Brain microvascular endothelial cell (primary cell): Measurements from ENCODE around the gene CPNE4.

Experiments used
- DNase-seq: peaks from one replicate; pipeline ENCODE4 v3.0.0-alpha.2; 2020
- H3K27ac ChIP-seq: fragments of 250-450 bp; sonication (Bioruptor Pico); 2 replicates; pipeline ENCODE4 v1.5.1; 2020; ENCODE audit warnings: mild to moderate bottlenecking, moderate library complexity
- H3K27me3 ChIP-seq: fragments of 250-450 bp; sonication (Bioruptor Pico); replicated peaks from 2 replicates; pipeline ENCODE4 v1.5.1; 2020; ENCODE audit warnings: mild to moderate bottlenecking
- H3K36me3 ChIP-seq: fragments of 250-450 bp; sonication (Bioruptor Pico); replicated peaks from 2 replicates; pipeline ENCODE4 v1.5.1; 2020; ENCODE audit warnings: mild to moderate bottlenecking
- H3K4me3 ChIP-seq: 2 replicates; pipeline ENCODE4 v1.5.1; 2011; ENCODE audit warnings: low read depth, mild to moderate bottlenecking, control low read depth, low read length, moderate library complexity
- CTCF ChIP-seq: IDR thresholded peaks from 2 replicates; pipeline ENCODE4 v1.5.1; 2011; ENCODE audit warnings: low read depth, mild to moderate bottlenecking, moderate library complexity, low read length, control low read depth, inconsistent platforms; ENCODE audit errors: missing control alignments
- in situ Hi-C: cut with HindIII; loops from 2 replicates; pipeline ENCODE4 v1.10.0; 2017; ENCODE audit warnings: low sequenced_read_pairs, low pct_ligation_motif_present

CPNE4 gene

GRCh38 chr3:131546441-131546840, 488.4 kb downstream of the CPNE4 start:
- TF ChIP-seq CTCF, result no peak
- no peaks in the 10 kb centered on the region for H3K27me3 ChIP-seq
- no peak overlapping the region for H3K4me3 ChIP-seq
- H3K36me3 ChIP-seq, result no peaks in the 10 kb centered on the region
- no peak for DNase-seq
- in situ Hi-C loops, result no loop called here
- no peak overlapping the region for H3K27ac ChIP-seq

GRCh38 chr3:131544557-131544956, 490.3 kb downstream of the CPNE4 start:
- Histone ChIP-seq H3K27ac (no peak overlapping the region), H3K27me3 (no peaks in the 10 kb centered on the region), H3K36me3 (no peaks in the 10 kb centered on the region), H3K4me3 (no peak overlapping the region)
- in situ Hi-C loops, result no loop called here
- no peak for TF ChIP-seq CTCF
- no peak for DNase-seq

- no peak overlapping the region for H3K4me3 ChIP-seq
- TF ChIP-seq CTCF, result no peak
- no peak overlapping the region for H3K27ac ChIP-seq
- DNase-seq, result peak; percentile 28
- in situ Hi-C loops, result no loop called here
- no peaks in the 10 kb centered on the region for H3K36me3 ChIP-seq
- no peaks in the 10 kb centered on the region for H3K27me3 ChIP-seq
Measured at GRCh38 chr3:131543714-131544113, 491.1 kb downstream of the CPNE4 start.

- no peak for TF ChIP-seq CTCF
- no peak overlapping the region for H3K4me3 ChIP-seq
- DNase-seq, result no peak
- H3K27ac ChIP-seq, result no peak overlapping the region
- in situ Hi-C loops, result no loop called here
- H3K27me3 ChIP-seq, result no peaks in the 10 kb centered on the region
- H3K36me3 ChIP-seq, result no peaks in the 10 kb centered on the region
Measured at GRCh38 chr3:131541288-131541687, 493.5 kb downstream of the CPNE4 start.

- DNase-seq, result no peak
- Histone ChIP-seq H3K4me3 (no peak overlapping the region), H3K27ac (no peak overlapping the region), H3K36me3 (no peaks in the 10 kb centered on the region), H3K27me3 (no peaks in the 10 kb centered on the region)
- TF ChIP-seq CTCF, result no peak
- in situ Hi-C loops, result no loop called here
Measured at GRCh38 chr3:131540821-131541220, 494.0 kb downstream of the CPNE4 start.

- in situ Hi-C loops, result no loop called here
- no peak for TF ChIP-seq CTCF
- Histone ChIP-seq H3K27me3 (no peaks in the 10 kb centered on the region), H3K4me3 (no peak overlapping the region), H3K36me3 (no peaks in the 10 kb centered on the region), H3K27ac (no peak overlapping the region)
- no peak for DNase-seq
Measured at GRCh38 chr3:131540143-131540542, 494.7 kb downstream of the CPNE4 start.
